ENCODE results near the gene AGBL3. TPM values are rescaled to one million over a fixed set of nuclear protein-coding genes. Genes with fewer than 3 reads are reported as not detected.

Gene AGBL3
- 0.66 and 0.91 TPM in 2 replicates for total RNA-seq

DNA sequence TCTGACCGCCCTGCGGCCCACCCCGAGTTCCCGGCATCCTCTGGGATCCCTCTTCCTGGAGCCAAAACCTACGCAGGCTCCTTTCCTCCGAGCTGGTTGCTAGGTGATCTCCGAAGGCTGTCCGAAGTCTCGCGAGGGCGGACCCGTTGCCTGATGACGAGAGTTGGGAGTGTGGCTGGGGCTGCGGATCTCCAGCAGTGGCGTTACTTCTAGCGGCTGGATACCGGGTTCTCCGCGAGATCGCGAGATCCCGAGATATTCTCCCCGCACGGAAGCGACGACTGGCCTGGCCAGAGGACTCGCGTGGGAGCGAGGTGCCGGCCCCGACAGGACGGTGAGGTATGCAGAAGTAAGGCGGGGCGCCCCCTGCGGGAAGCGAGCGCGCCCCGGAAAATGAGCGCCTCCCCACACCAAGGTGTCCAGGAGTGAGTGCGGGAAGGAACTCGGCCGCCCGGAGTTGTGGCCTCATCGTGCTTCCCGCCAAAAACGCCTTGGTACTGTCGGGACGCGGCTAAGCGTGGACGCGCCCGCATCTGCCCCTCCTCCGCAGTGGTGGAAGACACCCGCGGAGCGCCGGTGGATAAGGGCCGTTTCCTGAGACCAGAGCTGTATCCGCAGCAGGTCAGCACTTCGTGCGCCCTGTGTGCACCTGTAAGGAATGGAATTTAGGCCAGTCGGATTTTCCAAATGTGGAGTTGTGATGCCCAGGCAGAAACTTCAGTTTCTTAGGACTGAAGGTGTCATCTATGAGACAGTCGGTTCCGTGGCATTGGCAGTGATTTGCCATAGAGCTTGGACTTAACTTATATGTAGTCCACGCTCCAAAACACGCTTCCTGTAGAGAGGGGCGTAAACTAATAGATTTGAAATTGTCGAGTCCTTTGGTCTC is at the start of gene AGBL3:
Gene AGBL3, plus strand, starts transcription at position 146 of the 889 bp plus-strand sequence. CDS start 1,426 bp downstream, outside the sequence.

DNA sequence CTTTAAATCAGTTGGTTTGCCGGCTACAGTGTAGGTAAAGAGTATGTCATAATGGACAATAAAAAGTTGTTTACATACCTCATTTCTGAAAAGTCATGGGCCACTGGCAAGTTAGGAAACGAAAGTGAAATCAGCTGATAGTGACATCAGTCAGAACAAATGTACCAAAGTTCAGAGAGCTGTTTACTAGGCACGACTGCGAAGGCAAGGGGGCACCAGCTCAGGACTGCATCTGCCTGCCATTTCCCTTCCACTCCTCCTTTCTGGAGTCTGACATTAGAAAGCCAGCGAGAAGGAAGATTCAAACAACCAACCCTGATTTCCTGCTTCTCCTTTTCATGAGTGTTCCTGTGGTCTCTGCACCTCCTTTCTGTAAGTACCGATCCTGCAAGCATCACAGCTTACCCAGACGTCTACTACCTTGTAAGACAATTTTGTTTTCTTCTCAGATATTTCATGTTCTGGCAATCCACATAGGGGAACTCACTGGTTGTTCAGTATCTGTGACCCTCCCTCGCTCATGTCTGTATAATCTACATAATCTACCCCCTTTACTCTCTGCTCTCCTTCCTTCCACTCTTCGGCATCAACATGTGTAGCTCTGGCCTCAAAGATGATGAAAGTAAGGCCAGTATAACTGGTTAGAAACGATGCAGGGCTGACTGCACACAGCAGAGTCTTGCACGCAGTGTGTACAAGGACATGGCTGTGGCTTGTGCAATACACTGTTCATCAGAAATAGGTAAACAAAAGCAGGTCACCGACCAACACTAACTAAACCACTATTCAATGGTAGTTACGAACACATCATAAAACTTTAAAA is 161.8 kb downstream of the AGBL3 start, which contains the start of gene TMEM140:
Gene TMEM140, plus strand, starts transcription at position 174 of the 823 bp plus-strand sequence. CDS start 16,370 bp downstream, outside the sequence.

DNA sequence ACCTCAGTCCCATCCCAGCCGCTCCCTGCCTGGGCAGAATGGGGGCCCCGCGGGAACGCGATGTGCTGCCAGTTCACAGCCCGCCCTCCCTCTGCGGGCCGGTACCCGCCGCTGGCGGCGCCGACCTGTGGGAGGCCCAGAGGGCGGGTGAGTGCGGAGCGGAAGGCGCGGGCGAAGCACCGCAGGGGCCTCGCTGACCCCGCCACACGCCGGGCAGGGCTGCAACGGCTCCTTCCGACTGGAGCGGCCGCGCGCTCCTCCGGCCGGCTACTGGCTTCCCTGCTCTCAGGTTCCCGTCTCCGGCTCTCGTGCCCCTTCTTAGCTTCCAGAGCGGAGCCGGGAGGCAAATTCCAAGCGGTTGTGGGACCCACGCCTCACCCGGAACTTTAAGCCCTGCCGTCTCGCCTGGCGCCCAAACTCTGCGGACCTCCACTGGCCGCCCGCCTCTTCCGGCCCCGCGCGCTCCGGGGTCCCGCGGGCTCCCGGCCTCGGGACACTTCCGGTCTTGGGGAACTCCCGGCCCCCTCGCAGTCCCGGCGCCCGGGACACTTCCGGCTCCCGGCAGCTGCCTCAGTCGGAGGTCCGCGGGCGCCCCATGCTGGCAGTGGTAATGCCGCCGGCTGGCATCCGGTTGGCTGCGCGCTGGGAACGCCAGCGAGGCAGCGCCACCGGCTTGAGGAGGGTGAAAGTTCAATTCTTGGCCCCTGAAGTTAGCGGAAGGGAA is 184.1 kb downstream of the AGBL3 start, which contains the start of gene CYREN:
Gene CYREN, minus strand, starts transcription at position 434 of the 724 bp plus-strand sequence. CDS start 1,785 bp downstream, outside the sequence.

Other genes starting within 250 kb of the AGBL3 start
- 684 and 1,071 TPM in 2 replicates for gene CALD1, start 206.9 kb upstream of the AGBL3 start, total RNA-seq
- 8.7 and 17.7 TPM in 2 replicates for gene TMEM140, start 161.6 kb downstream of the AGBL3 start, total RNA-seq
- gene CYREN, start 184.2 kb downstream of the AGBL3 start, total RNA-seq: 35.0 and 42.9 TPM in 2 replicates
- gene WDR91, start 225.0 kb downstream of the AGBL3 start, total RNA-seq: 8.7 and 9.0 TPM in 2 replicates
- not detected in 2 replicates for gene STRA8, start 247.3 kb downstream of the AGBL3 start, total RNA-seq